Measurements from ENCODE around the gene BCAR1.

BCAR1 gene

DNA sequence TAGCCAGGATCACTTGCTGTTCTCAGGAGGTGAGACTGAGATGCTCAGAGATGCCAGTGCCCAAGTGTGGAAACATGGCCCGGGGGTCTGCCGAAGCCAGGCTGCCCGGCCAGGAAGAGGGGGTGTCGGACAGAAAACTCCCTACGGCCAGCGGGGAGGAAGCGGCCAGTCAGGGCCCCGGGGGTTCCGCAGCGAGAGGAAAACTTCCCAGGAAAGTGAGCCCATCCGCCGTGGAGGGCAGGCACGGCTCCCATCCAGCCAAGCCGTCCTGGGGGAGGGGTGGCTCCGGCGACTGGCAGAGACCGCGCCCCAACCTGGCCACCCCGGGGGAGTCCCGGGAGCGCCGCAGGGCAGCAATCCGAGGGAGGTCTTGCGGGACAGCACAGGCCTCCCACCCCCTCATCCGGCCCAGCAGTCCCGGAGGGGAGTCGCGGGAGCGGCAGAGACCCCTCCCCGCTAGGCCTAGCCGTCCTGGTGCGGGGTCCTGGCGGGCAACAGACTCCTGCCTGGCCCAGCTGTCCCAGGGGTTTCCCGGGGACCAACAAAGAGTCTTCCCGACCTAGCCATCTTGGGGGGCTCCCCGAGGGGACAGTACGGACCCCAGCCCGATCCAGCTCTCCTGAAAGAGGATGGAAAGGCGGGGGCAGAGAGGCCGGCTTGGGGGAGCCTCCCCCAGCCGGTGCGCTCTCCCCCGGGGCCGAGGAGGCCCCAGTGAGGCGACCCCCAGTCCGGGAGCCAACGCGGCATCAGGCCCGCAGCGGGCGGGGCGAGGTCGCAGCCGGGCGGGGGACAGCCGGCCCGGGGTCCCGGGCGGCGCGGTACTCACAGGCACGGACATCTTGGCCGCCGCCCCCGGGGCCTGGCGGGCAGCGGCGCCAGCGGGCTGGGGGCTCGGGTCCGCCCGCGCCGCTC, 13.8 kb upstream of the BCAR1 start:
- DNase-seq (ENCODE audit: insufficient read length, low spot score) (peak; percentile 65), FAIRE-seq (no peak)
- no peak for TF ChIP-seq TAF1 (IDR thresholded peaks at IDR 0.05; ENCODE audit: low read depth, low read length)
- TF ChIP-seq POLR2A (IDR thresholded peaks at IDR 0.05; ENCODE audit: low read depth, low read length) = no peak
- TF ChIP-seq PAX5 (IDR thresholded peaks at IDR 0.05; ENCODE audit: insufficient read depth, low read length, severe bottlenecking) = no peak
- no peak for TF ChIP-seq POU2F2 (IDR thresholded peaks at IDR 0.05; ENCODE audit: low read depth, low read length)
- no peak for TF ChIP-seq POLR2AphosphoS5 (IDR thresholded peaks at IDR 0.05; ENCODE audit: low read depth, low read length)
- TF ChIP-seq SPI1 (IDR thresholded peaks at IDR 0.05; ENCODE audit: low read depth, low read length) = no peak

DNA sequence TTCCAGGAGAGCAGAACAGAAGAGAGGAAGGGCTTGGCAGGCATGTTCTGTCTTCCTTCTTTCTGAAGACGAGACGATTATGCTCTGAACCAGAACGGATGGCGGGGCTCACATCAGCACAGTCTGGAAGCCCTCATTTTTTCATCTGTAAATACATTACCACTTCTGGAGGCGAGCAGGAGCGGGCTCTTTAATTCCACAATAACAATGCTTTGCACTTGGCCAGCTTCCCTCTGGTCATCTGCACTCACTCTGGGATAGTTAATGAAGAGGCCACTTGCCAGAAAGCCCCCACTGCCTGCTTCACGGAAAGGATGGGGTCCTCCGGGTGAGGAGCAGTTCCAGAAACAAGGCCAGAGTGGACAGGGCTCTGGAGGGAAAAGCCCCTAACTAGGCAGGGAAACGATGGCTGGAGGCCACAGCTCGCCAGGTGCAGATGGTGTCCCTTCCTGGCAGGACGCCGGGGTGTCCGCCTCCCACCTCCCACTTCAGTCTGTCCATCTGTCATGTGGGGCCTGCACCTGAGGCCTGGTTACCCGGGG, 13.1 kb upstream of the BCAR1 start:
- DNase-seq (ENCODE audit: insufficient read length, low spot score) (no peak), FAIRE-seq (no peak)
- TF ChIP-seq POLR2AphosphoS5 (IDR thresholded peaks at IDR 0.05; ENCODE audit: low read depth, low read length) = no peak
- no peak for TF ChIP-seq SPI1 (IDR thresholded peaks at IDR 0.05; ENCODE audit: low read depth, low read length)
- no peak for TF ChIP-seq PAX5 (IDR thresholded peaks at IDR 0.05; ENCODE audit: insufficient read depth, low read length, severe bottlenecking)

- DNase-seq (ENCODE audit: insufficient read length, low spot score) (no peak), FAIRE-seq (no peak)
- TF ChIP-seq PAX5 (IDR thresholded peaks at IDR 0.05; ENCODE audit: insufficient read depth, low read length, severe bottlenecking) (no peak), SPI1 (IDR thresholded peaks at IDR 0.05; ENCODE audit: low read depth, low read length) (no peak), POLR2A (IDR thresholded peaks at IDR 0.05; ENCODE audit: low read depth, low read length) (no peak), POU2F2 (IDR thresholded peaks at IDR 0.05; ENCODE audit: low read depth, low read length) (no peak), TAF1 (IDR thresholded peaks at IDR 0.05; ENCODE audit: low read depth, low read length) (no peak), POLR2AphosphoS5 (IDR thresholded peaks at IDR 0.05; ENCODE audit: low read depth, low read length) (no peak)
Observed at GRCh38 chr16:75263963-75264445, 12.6 kb upstream of the BCAR1 start.

GRCh38 chr16:75263291-75263962, 12.0 kb upstream of the BCAR1 start:
- DNase-seq (ENCODE audit: insufficient read length, low spot score) (no peak), FAIRE-seq (no peak)
- no peak for TF ChIP-seq SPI1 (IDR thresholded peaks at IDR 0.05; ENCODE audit: low read depth, low read length)
- TF ChIP-seq POLR2AphosphoS5 (IDR thresholded peaks at IDR 0.05; ENCODE audit: low read depth, low read length) = no peak
- no peak for TF ChIP-seq TAF1 (IDR thresholded peaks at IDR 0.05; ENCODE audit: low read depth, low read length)
- no peak for TF ChIP-seq PAX5 (IDR thresholded peaks at IDR 0.05; ENCODE audit: insufficient read depth, low read length, severe bottlenecking)
- no peak for TF ChIP-seq POLR2A (IDR thresholded peaks at IDR 0.05; ENCODE audit: low read depth, low read length)

GRCh38 chr16:75262800-75263127, 11.3 kb upstream of the BCAR1 start:
- DNase-seq (ENCODE audit: insufficient read length, low spot score) = no peak
- TF ChIP-seq POLR2A (IDR thresholded peaks at IDR 0.05; ENCODE audit: low read depth, low read length) (no peak), SPI1 (IDR thresholded peaks at IDR 0.05; ENCODE audit: low read depth, low read length) (no peak), TAF1 (IDR thresholded peaks at IDR 0.05; ENCODE audit: low read depth, low read length) (no peak), POU2F2 (IDR thresholded peaks at IDR 0.05; ENCODE audit: low read depth, low read length) (no peak), PAX5 (IDR thresholded peaks at IDR 0.05; ENCODE audit: insufficient read depth, low read length, severe bottlenecking) (no peak), POLR2AphosphoS5 (IDR thresholded peaks at IDR 0.05; ENCODE audit: low read depth, low read length) (no peak)
- no peak for FAIRE-seq

DNA sequence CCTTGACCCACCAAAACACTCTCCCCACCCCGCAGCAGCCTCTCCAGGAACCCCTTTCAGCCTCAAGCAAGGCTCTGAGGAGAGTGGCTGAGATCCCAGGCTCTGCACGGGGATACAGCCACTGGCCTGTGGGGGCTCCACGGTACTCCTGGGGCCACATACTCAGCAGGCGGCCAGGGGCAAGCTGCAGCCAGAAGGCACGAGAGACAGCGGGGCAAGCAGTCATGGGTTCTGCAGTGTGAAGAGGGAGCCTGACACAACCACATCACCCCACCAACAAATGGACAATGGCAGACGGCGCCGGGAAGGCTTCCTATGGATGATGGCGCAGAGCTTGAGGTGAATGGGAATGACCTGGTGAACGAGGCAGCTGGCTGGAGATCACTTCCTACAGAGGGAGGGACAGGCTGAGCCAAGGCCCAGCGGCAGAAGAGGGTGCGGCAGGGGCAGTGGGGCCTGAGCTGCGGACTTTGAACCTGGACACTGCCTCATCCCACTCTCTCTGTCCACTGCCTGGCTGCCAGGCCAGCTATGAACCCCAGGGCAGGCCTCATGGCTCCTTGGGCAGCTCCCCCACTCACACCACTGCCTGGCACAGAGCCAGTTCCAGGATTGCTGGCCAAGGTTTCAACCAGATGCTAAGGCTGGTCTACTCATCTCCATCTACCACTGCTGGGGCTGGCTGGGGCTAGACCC, 10.8 kb upstream of the BCAR1 start:
- FAIRE-seq = no peak
- no peak for DNase-seq (ENCODE audit: insufficient read length, low spot score)
- TF ChIP-seq POU2F2 (IDR thresholded peaks at IDR 0.05; ENCODE audit: low read depth, low read length) = no peak

DNA sequence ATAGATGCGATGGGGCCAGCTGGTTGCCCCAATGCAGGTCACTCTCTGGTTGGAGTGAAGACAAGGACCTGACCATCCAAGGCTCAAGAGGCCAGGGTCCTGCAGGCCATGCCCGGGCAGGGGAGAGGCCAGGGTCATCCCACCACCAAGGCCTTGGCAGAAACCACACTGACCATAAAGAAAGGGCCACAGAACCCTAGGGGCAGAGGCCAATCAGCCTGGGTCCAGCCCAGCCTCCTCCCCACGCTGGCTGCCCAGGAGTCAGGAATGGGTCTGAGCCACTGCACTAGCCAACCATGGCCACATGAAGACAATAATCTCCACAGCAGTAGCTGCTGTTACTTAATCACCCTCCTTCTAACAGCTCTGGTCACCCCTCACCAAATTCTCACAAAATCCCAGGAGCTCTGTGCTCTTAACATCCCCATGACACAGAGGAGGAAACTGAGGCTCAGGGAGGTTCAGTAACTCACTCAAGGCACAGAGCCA, 10.2 kb upstream of the BCAR1 start:
- no peak for DNase-seq (ENCODE audit: insufficient read length, low spot score)

GRCh38 chr16:75260851-75261589, 9.6 kb upstream of the BCAR1 start:
- FAIRE-seq (no peak), DNase-seq (ENCODE audit: insufficient read length, low spot score) (no peak)
- TF ChIP-seq SPI1 (IDR thresholded peaks at IDR 0.05; ENCODE audit: low read depth, low read length) (no peak), POLR2A (IDR thresholded peaks at IDR 0.05; ENCODE audit: low read depth, low read length) (no peak), POU2F2 (IDR thresholded peaks at IDR 0.05; ENCODE audit: low read depth, low read length) (no peak), POLR2AphosphoS5 (IDR thresholded peaks at IDR 0.05; ENCODE audit: low read depth, low read length) (no peak), PAX5 (IDR thresholded peaks at IDR 0.05; ENCODE audit: insufficient read depth, low read length, severe bottlenecking) (no peak), TAF1 (IDR thresholded peaks at IDR 0.05; ENCODE audit: low read depth, low read length) (no peak)

More for the DNA sequence above, 10.2 kb upstream of the BCAR1 start:
- TF ChIP-seq PAX5 (IDR thresholded peaks at IDR 0.05; ENCODE audit: insufficient read depth, low read length, severe bottlenecking) = no peak
- no peak for TF ChIP-seq POLR2AphosphoS5 (IDR thresholded peaks at IDR 0.05; ENCODE audit: low read depth, low read length)
- TF ChIP-seq TAF1 (IDR thresholded peaks at IDR 0.05; ENCODE audit: low read depth, low read length) = no peak
- TF ChIP-seq POU2F2 (IDR thresholded peaks at IDR 0.05; ENCODE audit: low read depth, low read length) = no peak
- no peak for TF ChIP-seq SPI1 (IDR thresholded peaks at IDR 0.05; ENCODE audit: low read depth, low read length)
- TF ChIP-seq POLR2A (IDR thresholded peaks at IDR 0.05; ENCODE audit: low read depth, low read length) = no peak
- FAIRE-seq = no peak
